NT2/D1 (cell line): ENCODE measurements around the gene ASS1.

Experiments used
- YY1 ChIP-seq: IDR thresholded peaks from 2 replicates; pipeline ENCODE4 v1.6.1; 2011; ENCODE audit not compliant: insufficient read length, insufficient read depth
- ZNF274 ChIP-seq: IDR thresholded peaks from 2 replicates; pipeline ENCODE4 v1.6.1; 2011; ENCODE audit warnings: mild to moderate bottlenecking, low read depth, low read length

DNA sequence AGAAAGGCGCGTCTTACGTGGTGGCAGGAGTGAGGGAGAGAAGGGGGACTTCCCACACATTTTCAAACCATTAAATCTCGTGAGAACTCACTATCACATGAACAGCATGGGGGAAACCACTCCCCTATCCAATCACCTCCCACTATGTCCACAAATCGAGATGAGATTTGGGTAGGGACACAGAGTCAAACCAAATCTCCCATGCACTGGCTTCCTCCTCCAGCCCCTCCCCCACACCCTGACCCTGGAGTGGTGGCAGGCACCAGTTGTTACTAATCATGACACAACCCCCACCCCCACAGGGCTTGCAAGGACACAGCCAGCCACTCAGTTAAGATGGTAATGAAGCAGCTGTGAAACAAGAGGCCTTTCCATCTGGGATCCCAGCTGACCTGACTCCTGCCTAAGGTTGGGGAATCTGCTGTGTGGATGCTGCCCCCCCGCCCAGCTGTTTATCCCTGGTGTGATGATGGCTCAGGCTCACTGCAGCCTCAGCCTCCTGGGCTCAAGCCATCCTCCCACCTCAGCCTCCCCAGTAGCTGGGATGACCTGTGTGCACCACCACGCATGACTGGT is 77.6 kb downstream of the ASS1 start:
- TF ChIP-seq YY1 (no peak), ZNF274 (no peak)
